K562 (cell line): Measurements from ENCODE around the gene TMEM72. TPM values are rescaled to one million over a fixed set of nuclear protein-coding genes. Genes with fewer than 3 reads are reported as not detected.
A peak's percentile ranks its signal among the peaks of the same experiment; 100 is the strongest.

Source experiments
- ARID1B ChIP-seq: fragments of 450-650 bp; IDR thresholded peaks from 2 replicates; pipeline ENCODE4 v1.6.1; 2016; ENCODE audit warnings: antibody characterized with exemption, mild to moderate bottlenecking, inconsistent platforms
- BHLHE40 ChIP-seq: IDR thresholded peaks from 2 replicates; pipeline ENCODE4 v1.6.1; 2011; ENCODE audit warnings: low read length, improper control_type of control experiment
- CBFA2T2 ChIP-seq: fragments of 450-650 bp; conservative IDR thresholded peaks from 2 replicates; pipeline ENCODE4 v1.6.1; 2017; ENCODE audit warnings: mild to moderate bottlenecking
- NEUROD1 ChIP-seq: fragments of 150-350 bp; IDR thresholded peaks from 2 replicates; pipeline ENCODE4 v1.6.1; 2014; ENCODE audit warnings: borderline replicate concordance, low read length, low read depth; ENCODE audit not compliant: partially characterized antibody
- PCBP1 ChIP-seq: fragments of 200-400 bp; formaldehyde crosslinking; IDR thresholded peaks from 2 replicates; pipeline ENCODE4 v1.6.1; 2018; ENCODE audit warnings: mild to moderate bottlenecking, low read depth, low read length; ENCODE audit not compliant: poor library complexity, severe bottlenecking
- PML ChIP-seq: IDR thresholded peaks from 2 replicates; pipeline ENCODE4 v1.6.1; 2012; ENCODE audit warnings: low read length, inconsistent platforms
- POU5F1 ChIP-seq: fragments of 150-350 bp; IDR thresholded peaks from 2 replicates; pipeline ENCODE4 v1.6.1; 2014; ENCODE audit warnings: borderline replicate concordance, low read length, low read depth, mild to moderate bottlenecking; ENCODE audit not compliant: partially characterized antibody
- RBFOX2 ChIP-seq: fragments of 200-400 bp; formaldehyde crosslinking; IDR thresholded peaks from 2 replicates; pipeline ENCODE4 v1.6.1; 2017; ENCODE audit warnings: low read depth, mild to moderate bottlenecking, low read length, moderate library complexity
- RFX7 ChIP-seq: fragments of 250-450 bp; sonication (Bioruptor Pico); IDR thresholded peaks from 2 replicates; pipeline ENCODE4 v1.5.1; 2021; ENCODE audit warnings: mild to moderate bottlenecking
- SMAD1 ChIP-seq: fragments of 150-350 bp; IDR thresholded peaks from 2 replicates; pipeline ENCODE4 v1.6.1; 2014; ENCODE audit warnings: low read length, low read depth; ENCODE audit not compliant: partially characterized antibody
- SP1 ChIP-seq: sonication (generic); formaldehyde crosslinking; IDR thresholded peaks from 2 replicates; pipeline ENCODE4 v1.8.1; 2022; ENCODE audit warnings: mild to moderate bottlenecking, missing genetic modification reagents
- TAF7 ChIP-seq: fragments of 450-650 bp; IDR thresholded peaks from 2 replicates; pipeline ENCODE4 v1.6.1; 2016; ENCODE audit warnings: missing genetic modification characterization, missing compliant biosample characterization
- TBL1XR1 ChIP-seq, 2 experiments: IDR thresholded peaks; 2 replicates each; pipeline ENCODE4 v1.6.1; 2012; ENCODE audit warnings: improper control_type of control experiment in 2 of 2, low read length in 2 of 2, mild to moderate bottlenecking in 1 of 2
- TOE1 ChIP-seq, 2 experiments: fragments of 450-650 bp in 1 of 2; sonication (generic) in 1 of 2; formaldehyde crosslinking in 1 of 2; IDR thresholded peaks; 2 replicates each; pipeline versions ENCODE4 v1.7.1 to v1.8.0; 2016 to 2022; ENCODE audit warnings: borderline replicate concordance in 2 of 2, mild to moderate bottlenecking in 2 of 2, antibody characterized with exemption in 1 of 2, inconsistent platforms in 1 of 2, low read depth in 1 of 2, missing genetic modification reagents in 1 of 2, moderate library complexity in 1 of 2
- YBX1 ChIP-seq: fragments of 450-650 bp; IDR thresholded peaks from 2 replicates; pipeline ENCODE4 v1.7.1; 2016; ENCODE audit warnings: mild to moderate bottlenecking
- YY1 ChIP-seq, 3 experiments: IDR thresholded peaks; 2 replicates each; pipeline ENCODE4 v1.6.1; 2011; ENCODE audit warnings: low read length in 2 of 3, mild to moderate bottlenecking in 2 of 3, moderate library complexity in 2 of 3, borderline replicate concordance in 1 of 3, control low read depth in 1 of 3, low read depth in 1 of 3; ENCODE audit not compliant: insufficient read depth in 3 of 3, insufficient replicate concordance in 2 of 3, control insufficient read depth in 1 of 3, insufficient read length in 1 of 3; ENCODE audit errors: extremely low read depth in 1 of 3
- ZNF146 ChIP-seq: IDR thresholded peaks from one replicate; pipeline ENCODE4 v1.6.1; 2018; ENCODE audit warnings: missing compliant biosample characterization; ENCODE audit not compliant: unreplicated experiment
- ZNF354B ChIP-seq: fragments of 250-450 bp; sonication (Bioruptor Pico); IDR thresholded peaks from 2 replicates; pipeline ENCODE4 v1.4.0; 2020
- ZNF586 ChIP-seq: fragments of 450-650 bp; formaldehyde crosslinking; conservative IDR thresholded peaks from 2 replicates; pipeline ENCODE4 v1.4.0; 2020; ENCODE audit warnings: mild to moderate bottlenecking, moderate library complexity
- ZNF668 ChIP-seq: fragments of 250-450 bp; sonication (Bioruptor Pico); IDR thresholded peaks from 2 replicates; pipeline ENCODE4 v1.8.0; 2022; ENCODE audit warnings: mild to moderate bottlenecking, inconsistent platforms
- ZSCAN32 ChIP-seq: fragments of 450-650 bp; formaldehyde crosslinking; IDR thresholded peaks from 2 replicates; pipeline ENCODE4 v1.4.0; 2020; ENCODE audit warnings: mild to moderate bottlenecking, moderate library complexity
- polyA plus RNA-seq, 8 experiments: library from polyadenylated mRNA; depleted of rRNA in 4 of 8; stranded (reverse) in 5 of 8; unstranded in 3 of 8; fragments of >200 nt; fragmentation: Nextera tagmentation in 2 of 8; fragmentation: Illumina TruSeq in 1 of 8; extraction: Ambion mirVana in 2 of 8; extraction: Trizol in 1 of 8; gene quantifications; 2 replicates each; pipeline versions ENCODE4 v1.2.1 to v1.2.3, GENCODE V29; 2011 to 2014; ENCODE audit warnings: inconsistent platforms in 1 of 8, missing spikeins in 1 of 8
- total RNA-seq, 7 experiments: library from RNA; depleted of rRNA in 6 of 7; stranded (reverse); fragments of >200 nt in 6 of 7; fragmentation: Illumina TruSeq in 2 of 7; extraction: Trizol in 2 of 7; gene quantifications; 2 replicates each; pipeline versions ENCODE4 v1.2.1 to v1.2.3, GENCODE V29; 2011 to 2021; ENCODE audit warnings: low replicate concordance in 1 of 7
- TF ChIP-seq, protein P1 (sequence below), 3 experiments: IDR thresholded peaks in 2 of 3; conservative IDR thresholded peaks in 1 of 3; 2 replicates each; pipeline ENCODE4 v1.5.1; 2011 to 2012; ENCODE audit warnings: low read length in 3 of 3, mild to moderate bottlenecking in 3 of 3, control low read depth in 2 of 3, improper control_type of control experiment in 1 of 3, inconsistent platforms in 1 of 3, low read depth in 1 of 3, mixed read lengths in 1 of 3, moderate library complexity in 1 of 3; ENCODE audit not compliant: insufficient read depth in 2 of 3
- TF ChIP-seq, protein P2 (sequence below): fragments of 450-650 bp; IDR thresholded peaks from 2 replicates; pipeline ENCODE4 v1.6.1; 2016
- TF ChIP-seq, protein P3 (sequence below): fragments of 450-650 bp; IDR thresholded peaks from 2 replicates; pipeline ENCODE4 v1.6.1; 2016; ENCODE audit warnings: antibody characterized with exemption

TMEM72 gene
- total and polyA plus RNA-seq, 9 of the 15 experiments (the other 6 are each of a cell fraction or from before 2014, with no cell fraction given): not detected

DNA sequence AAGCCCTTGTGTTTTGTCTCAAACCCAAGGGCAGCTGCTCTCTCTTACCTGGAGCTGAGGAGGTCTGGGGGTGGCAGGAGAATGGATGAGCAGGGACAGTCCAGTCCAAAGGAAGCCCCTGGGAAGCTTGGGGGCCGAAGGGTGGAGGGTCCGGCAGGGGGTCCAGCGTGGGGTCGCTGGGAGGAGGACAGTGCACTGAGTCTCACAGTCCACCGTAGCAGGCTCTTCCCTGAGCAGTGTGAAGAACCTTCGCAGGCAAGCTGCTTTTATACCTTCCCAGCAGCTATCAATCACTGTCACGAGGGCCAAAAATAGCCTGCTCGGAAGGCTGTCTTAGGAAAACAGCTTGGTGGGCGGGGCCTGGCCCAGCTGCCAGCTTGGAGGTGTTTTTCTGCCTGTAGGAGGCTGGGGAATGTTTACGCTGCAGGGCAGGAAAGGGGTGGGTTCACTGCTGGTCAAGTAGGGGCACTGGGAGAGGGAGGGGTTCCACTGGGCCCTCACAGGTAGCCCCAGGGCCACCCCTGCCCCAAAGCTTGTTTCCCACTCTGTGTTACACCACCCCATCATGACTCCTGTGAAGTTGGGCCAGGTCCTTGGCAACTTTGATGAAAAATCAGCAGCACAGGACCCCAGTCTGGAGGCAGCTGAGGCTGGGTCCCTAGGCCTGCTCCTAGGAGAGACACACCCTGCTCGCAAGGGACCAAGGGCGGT, 67.6 kb downstream of the TMEM72 start, which contains the start of gene DEPP1 (continued):
- TF ChIP-seq, protein P1, sequence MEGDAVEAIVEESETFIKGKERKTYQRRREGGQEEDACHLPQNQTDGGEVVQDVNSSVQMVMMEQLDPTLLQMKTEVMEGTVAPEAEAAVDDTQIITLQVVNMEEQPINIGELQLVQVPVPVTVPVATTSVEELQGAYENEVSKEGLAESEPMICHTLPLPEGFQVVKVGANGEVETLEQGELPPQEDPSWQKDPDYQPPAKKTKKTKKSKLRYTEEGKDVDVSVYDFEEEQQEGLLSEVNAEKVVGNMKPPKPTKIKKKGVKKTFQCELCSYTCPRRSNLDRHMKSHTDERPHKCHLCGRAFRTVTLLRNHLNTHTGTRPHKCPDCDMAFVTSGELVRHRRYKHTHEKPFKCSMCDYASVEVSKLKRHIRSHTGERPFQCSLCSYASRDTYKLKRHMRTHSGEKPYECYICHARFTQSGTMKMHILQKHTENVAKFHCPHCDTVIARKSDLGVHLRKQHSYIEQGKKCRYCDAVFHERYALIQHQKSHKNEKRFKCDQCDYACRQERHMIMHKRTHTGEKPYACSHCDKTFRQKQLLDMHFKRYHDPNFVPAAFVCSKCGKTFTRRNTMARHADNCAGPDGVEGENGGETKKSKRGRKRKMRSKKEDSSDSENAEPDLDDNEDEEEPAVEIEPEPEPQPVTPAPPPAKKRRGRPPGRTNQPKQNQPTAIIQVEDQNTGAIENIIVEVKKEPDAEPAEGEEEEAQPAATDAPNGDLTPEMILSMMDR (IDR thresholded peaks at IDR 0.05 in 2 of 3, conservative IDR thresholded peaks at IDR 0.05 in 1 of 3; ENCODE audit: insufficient read depth in 2 of 3, low read depth in 1 of 3, low read length in 3 of 3): peak in 1 of 3 experiments; percentile 39; a peak in 2 of 6 replicates
- TF ChIP-seq ZNF146 (CRISPR knock-in tag) (no peak), POU5F1 (no peak), TBL1XR1 (IDR thresholded peaks at IDR 0.05; ENCODE audit: low read length in 2 of 2) (peak in 1 of 2 experiments; percentile 53; a peak in 1 of 4 replicates), YBX1 (no peak), ZSCAN32 (CRISPR knock-in tag) (no peak), ZNF586 (no peak), SMAD1 (peak; percentile 21), PML (0 out of 2 replicates have a peak, but pooled peaks have one; percentile 42), TOE1 (IDR thresholded peaks at IDR 0.05; ENCODE audit: borderline replicate concordance) (peak; percentile 56; the same call in 1 of the 2 replicates), TOE1 (CRISPR knock-in tag; IDR thresholded peaks at IDR 0.05; ENCODE audit: borderline replicate concordance, low read depth) (no peak), YY1 (IDR thresholded peaks at IDR 0.05; ENCODE audit: borderline replicate concordance in 1 of 3, control insufficient read depth in 1 of 3, extremely low read depth in 1 of 3, insufficient read depth in 3 of 3, insufficient read length in 1 of 3, insufficient replicate concordance in 2 of 3, low read depth in 1 of 3, low read length in 2 of 3) (peak in 1 of 3 experiments; percentile 15), ZNF668 (CRISPR knock-in tag) (no peak), ZNF354B (CRISPR knock-in tag) (no peak), TAF7 (peak; percentile 43; the same call in 1 of the 2 replicates), SP1 (CRISPR knock-in tag) (peak; percentile 27; the same call in 1 of the 2 replicates), RFX7 (CRISPR knock-in tag) (no peak), PCBP1 (no peak), RBFOX2 (peak; percentile 63), CBFA2T2 (peak; percentile 23; the same call in 1 of the 2 replicates), BHLHE40 (peak; percentile 75), ARID1B (peak; percentile 50; the same call in 1 of the 2 replicates), NEUROD1 (peak; percentile 64)
- TF ChIP-seq, protein P2, sequence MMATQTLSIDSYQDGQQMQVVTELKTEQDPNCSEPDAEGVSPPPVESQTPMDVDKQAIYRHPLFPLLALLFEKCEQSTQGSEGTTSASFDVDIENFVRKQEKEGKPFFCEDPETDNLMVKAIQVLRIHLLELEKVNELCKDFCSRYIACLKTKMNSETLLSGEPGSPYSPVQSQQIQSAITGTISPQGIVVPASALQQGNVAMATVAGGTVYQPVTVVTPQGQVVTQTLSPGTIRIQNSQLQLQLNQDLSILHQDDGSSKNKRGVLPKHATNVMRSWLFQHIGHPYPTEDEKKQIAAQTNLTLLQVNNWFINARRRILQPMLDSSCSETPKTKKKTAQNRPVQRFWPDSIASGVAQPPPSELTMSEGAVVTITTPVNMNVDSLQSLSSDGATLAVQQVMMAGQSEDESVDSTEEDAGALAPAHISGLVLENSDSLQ: peak; percentile 99
- TF ChIP-seq, protein P3, sequence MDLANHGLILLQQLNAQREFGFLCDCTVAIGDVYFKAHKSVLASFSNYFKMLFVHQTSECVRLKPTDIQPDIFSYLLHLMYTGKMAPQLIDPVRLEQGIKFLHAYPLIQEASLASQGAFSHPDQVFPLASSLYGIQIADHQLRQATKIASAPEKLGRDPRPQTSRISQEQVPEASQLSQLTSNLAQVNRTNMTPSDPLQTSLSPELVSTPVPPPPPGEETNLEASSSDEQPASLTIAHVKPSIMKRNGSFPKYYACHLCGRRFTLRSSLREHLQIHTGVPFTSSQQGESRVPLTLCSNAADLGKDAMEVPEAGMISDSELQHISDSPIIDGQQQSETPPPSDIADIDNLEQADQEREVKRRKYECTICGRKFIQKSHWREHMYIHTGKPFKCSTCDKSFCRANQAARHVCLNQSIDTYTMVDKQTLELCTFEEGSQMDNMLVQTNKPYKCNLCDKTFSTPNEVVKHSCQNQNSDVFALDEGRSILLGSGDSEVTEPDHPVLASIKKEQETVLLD: no peak
